ENCODE results near the gene MPL. TPM values are rescaled to one million over a fixed set of nuclear protein-coding genes. Genes with fewer than 3 reads are reported as not detected.

Gene MPL
- total RNA-seq, 1 experiment from 2014 or later = not detected

DNA sequence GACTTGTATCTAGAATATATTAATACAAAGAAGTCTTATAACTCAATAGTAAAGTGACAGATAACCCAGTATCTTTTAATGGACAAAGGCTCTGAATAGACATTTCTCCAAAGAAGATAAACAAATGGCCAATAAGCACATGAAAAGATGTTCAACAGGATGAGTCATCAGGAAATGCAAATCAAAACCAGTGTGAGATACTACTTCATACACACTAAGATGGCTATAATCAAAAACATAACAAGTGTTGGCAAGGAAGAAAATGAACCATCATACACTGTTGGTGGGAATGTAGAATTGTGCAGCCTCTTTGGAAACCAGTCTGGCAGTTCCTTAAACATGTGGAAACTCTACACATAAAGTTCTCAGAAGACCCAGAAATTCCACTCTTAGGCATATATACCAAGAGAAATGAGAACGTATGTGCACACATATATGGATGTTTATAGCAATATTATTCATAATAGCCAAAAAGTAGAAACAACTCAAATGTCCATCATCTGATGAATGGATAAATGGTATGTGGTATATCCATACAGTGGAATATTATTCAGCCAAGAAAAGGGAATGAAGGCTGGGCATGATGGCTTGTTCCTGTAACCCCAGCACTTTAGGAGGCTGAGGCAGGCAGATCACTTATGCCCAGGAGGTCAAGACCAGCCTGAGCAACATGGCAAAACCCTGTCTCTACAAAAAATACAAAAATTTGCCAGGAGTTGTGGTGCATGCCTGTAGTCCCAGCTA is 9.9 kb upstream of the MPL start:
- H3K36me3 ChIP-seq = no peaks in the 10 kb centered on the region
- no peak for DNase-seq

GRCh38 chr1:43329995-43330751 is 7.4 kb upstream of the MPL start:
- Histone ChIP-seq H3K4me1 (no peaks in the 10 kb centered on the region), H3K9me3 (replicated peaks) (peaks cover 6% of the 10 kb centered on the region; the same call in 1 of the 2 replicates), H3K27me3 (no peaks in the 10 kb centered on the region), H3K4me3 (no peak overlapping the region), H3K27ac (no peak overlapping the region), H3K36me3 (no peaks in the 10 kb centered on the region)
- DNase-seq = peak; percentile 37 to 49

More for the DNA sequence above, 9.9 kb upstream of the MPL start:
- Histone ChIP-seq H3K9me3 (replicated peaks) (peaks cover 6% of the 10 kb centered on the region; the same call in 1 of the 2 replicates), H3K27me3 (no peaks in the 10 kb centered on the region), H3K27ac (no peak overlapping the region), H3K4me1 (no peaks in the 10 kb centered on the region), H3K4me3 (no peak overlapping the region)

DNA sequence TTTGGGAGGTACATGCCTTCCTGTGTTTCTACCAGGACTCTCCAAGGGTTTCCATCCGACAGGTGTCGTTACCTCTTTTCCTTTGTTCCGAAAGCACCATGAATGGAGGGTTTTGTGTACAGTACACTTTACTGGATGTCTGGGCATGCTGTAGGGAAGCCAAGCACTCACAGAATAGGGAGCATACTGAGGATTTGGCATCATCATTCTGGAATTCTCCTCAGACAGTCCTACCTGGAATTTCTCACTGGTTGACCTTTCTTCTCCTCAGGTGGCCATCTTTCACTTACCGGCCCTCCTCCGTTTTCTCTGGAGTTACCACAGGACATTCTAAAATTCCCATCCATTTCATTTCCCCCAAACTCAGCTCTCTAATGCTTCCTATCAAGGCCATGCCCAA is 5.9 kb upstream of the MPL start:
- no peak overlapping the region for H3K4me3 ChIP-seq
- no peaks in the 10 kb centered on the region for H3K4me1 ChIP-seq
- H3K27ac ChIP-seq = no peak overlapping the region
- DNase-seq = no peak
- no peaks in the 10 kb centered on the region for H3K27me3 ChIP-seq
- H3K9me3 ChIP-seq (replicated peaks) = peaks cover 6% of the 10 kb centered on the region; the same call in 1 of the 2 replicates
- no peaks in the 10 kb centered on the region for H3K36me3 ChIP-seq

DNA sequence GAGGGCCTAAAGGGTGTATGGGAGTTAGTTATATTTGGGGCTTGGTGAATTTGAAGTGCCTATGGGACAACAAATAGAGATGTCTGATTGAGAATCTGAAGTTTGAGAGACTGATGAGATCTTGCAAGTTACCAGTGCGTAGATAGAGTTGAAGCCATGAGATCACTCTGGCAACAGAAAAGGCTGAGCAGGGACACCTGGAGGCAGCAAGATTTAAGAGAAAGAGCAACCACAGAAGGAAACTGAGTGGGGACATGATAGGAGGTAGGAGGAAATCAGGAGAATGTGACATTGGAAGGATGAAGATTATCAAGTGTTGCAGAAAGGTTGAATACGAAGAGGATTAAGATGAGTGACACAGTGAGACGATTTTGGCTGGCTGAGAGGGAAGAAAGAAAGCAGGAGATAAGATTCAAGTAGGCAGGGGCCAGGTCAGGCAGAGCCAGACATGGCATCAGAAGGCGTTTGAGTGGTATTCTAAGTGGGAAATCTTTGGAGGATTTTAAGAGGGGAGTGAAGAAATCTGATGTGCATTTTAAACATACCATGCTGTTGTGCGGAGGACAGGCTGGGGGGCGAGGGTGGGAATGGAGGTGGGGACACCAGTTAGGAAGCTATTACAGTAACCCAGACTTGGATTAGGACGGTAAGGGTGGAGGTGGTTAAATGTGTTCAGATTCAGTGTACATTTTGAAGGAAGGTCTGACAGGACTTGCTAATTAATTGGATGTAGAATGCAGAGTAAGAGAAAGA is 3.0 kb upstream of the MPL start:
- Histone ChIP-seq H3K4me3 (no peak overlapping the region), H3K9me3 (replicated peaks) (no peaks in the 10 kb centered on the region), H3K36me3 (no peaks in the 10 kb centered on the region), H3K27ac (no peak overlapping the region), H3K4me1 (no peaks in the 10 kb centered on the region), H3K27me3 (no peaks in the 10 kb centered on the region)
- DNase-seq = no peak

DNA sequence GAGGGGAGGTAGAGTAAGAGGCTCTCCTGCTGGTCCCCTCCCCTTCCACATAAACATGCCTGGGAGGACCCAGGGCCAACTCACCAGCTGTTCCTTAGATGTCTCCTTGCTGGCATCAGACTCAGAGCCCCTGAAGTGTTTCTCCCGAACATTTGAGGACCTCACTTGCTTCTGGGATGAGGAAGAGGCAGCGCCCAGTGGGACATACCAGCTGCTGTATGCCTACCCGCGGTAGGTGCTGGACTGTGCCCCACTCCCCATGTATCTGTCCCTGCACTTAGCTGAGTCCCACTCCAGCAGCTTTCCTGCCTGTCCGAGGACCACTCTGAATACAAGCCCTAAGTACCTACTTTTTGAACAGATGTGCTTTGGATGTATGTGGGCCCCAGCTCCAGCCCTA is 383 bp downstream of the MPL start:
- Histone ChIP-seq H3K36me3 (no peaks in the 10 kb centered on the region), H3K9me3 (replicated peaks) (no peaks in the 10 kb centered on the region), H3K4me3 (no peak overlapping the region), H3K27ac (no peak overlapping the region), H3K4me1 (no peaks in the 10 kb centered on the region), H3K27me3 (no peaks in the 10 kb centered on the region)
- no peak for DNase-seq

GRCh38 chr1:43339584-43340232 is 2.1 kb downstream of the MPL start:
- DNase-seq = no peak
- Histone ChIP-seq H3K36me3 (no peaks in the 10 kb centered on the region), H3K4me3 (no peak overlapping the region), H3K9me3 (replicated peaks) (no peaks in the 10 kb centered on the region), H3K27me3 (no peaks in the 10 kb centered on the region), H3K27ac (no peak overlapping the region), H3K4me1 (no peaks in the 10 kb centered on the region)

GRCh38 chr1:43340559-43340958 is 2.9 kb downstream of the MPL start:
- Histone ChIP-seq H3K4me1 (no peaks in the 10 kb centered on the region), H3K4me3 (no peak overlapping the region), H3K27ac (no peak overlapping the region), H3K36me3 (no peaks in the 10 kb centered on the region), H3K27me3 (no peaks in the 10 kb centered on the region), H3K9me3 (replicated peaks) (no peaks in the 10 kb centered on the region)
- no peak for DNase-seq

DNA sequence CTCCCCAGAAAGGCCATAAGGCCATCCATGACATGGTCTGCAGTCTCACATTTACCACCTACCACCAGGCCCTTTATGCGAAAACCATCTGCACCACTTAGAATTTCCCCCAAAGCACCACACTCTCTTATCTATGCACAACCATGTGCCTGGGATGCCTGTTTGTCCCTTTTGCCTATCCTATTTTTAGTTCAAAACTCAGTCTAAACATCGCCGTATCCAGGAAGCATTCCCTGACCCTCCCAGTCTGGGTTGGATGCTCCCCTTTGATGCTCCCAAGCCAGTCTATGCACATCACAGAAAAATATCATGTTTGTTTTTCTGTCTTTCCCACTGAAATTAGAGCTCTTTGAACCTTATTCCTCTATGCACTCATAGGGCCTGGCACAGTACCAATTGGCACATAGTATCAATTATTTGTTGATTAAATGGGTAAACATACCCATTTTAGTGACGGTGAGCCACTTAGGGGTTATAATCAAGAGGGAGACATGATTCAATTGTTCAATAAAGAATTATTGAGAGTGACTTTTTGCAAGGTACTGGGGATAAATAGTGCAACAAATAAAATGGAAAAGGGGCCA is 6.7 kb downstream of the MPL start:
- Histone ChIP-seq H3K4me1 (no peaks in the 10 kb centered on the region), H3K36me3 (no peaks in the 10 kb centered on the region), H3K27me3 (no peaks in the 10 kb centered on the region), H3K9me3 (replicated peaks) (no peaks in the 10 kb centered on the region), H3K27ac (no peak overlapping the region), H3K4me3 (no peak overlapping the region)
- no peak for DNase-seq

GRCh38 chr1:43345120-43345519 is 7.5 kb downstream of the MPL start:
- Histone ChIP-seq H3K4me1 (no peaks in the 10 kb centered on the region), H3K4me3 (no peak overlapping the region), H3K27me3 (no peaks in the 10 kb centered on the region), H3K36me3 (no peaks in the 10 kb centered on the region), H3K27ac (no peak overlapping the region), H3K9me3 (replicated peaks) (no peaks in the 10 kb centered on the region)
- no peak for DNase-seq

- no peaks in the 10 kb centered on the region for H3K27me3 ChIP-seq
These were observed 9.0 kb downstream of the MPL start for GRCh38 chr1:43346636-43347035.

GRCh38 chr1:43348343-43348808 is 10.8 kb downstream of the MPL start:
- Histone ChIP-seq H3K27ac (no peak overlapping the region), H3K4me3 (peak overlapping the region; percentile 57)
- DNase-seq = no peak

More at GRCh38 chr1:43346636-43347035, 9.0 kb downstream of the MPL start:
- Histone ChIP-seq H3K4me1 (no peaks in the 10 kb centered on the region), H3K9me3 (replicated peaks) (no peaks in the 10 kb centered on the region), H3K36me3 (no peaks in the 10 kb centered on the region), H3K4me3 (no peak overlapping the region), H3K27ac (no peak overlapping the region)
- DNase-seq = no peak

GRCh38 chr1:43348809-43349593 is 11.4 kb downstream of the MPL start:
- Histone ChIP-seq H3K27ac (no peak overlapping the region), H3K4me1 (no peaks in the 10 kb centered on the region), H3K27me3 (no peaks in the 10 kb centered on the region), H3K36me3 (no peaks in the 10 kb centered on the region), H3K4me3 (peak overlapping the region; percentile 57), H3K9me3 (replicated peaks) (no peaks in the 10 kb centered on the region)
- peak; percentile 59 to 69 for DNase-seq

More at GRCh38 chr1:43348343-43348808, 10.8 kb downstream of the MPL start:
- Histone ChIP-seq H3K36me3 (no peaks in the 10 kb centered on the region), H3K4me1 (no peaks in the 10 kb centered on the region), H3K27me3 (no peaks in the 10 kb centered on the region), H3K9me3 (replicated peaks) (no peaks in the 10 kb centered on the region)

- H3K4me1 ChIP-seq = no peaks in the 10 kb centered on the region
- H3K27ac ChIP-seq = no peak overlapping the region
- no peak for DNase-seq
- no peaks in the 10 kb centered on the region for H3K27me3 ChIP-seq
- peak overlapping the region; percentile 57 for H3K4me3 ChIP-seq
- no peaks in the 10 kb centered on the region for H3K36me3 ChIP-seq
- H3K9me3 ChIP-seq (replicated peaks) = no peaks in the 10 kb centered on the region
These were observed 12.1 kb downstream of the MPL start for GRCh38 chr1:43349594-43350306.

Measured in SJCRH30 (cell line).